Vagina (tissue), 2 donors: Measurements from ENCODE around the gene ATP2B2. TPM values are rescaled to one million over a fixed set of nuclear protein-coding genes. Genes with fewer than 3 reads are reported as not detected.

ENCODE experiments used
- DNase-seq, 2 donors: peaks; one replicate each; pipeline ENCODE4 v3.0.0-alpha.2; 2017; ENCODE audit errors: extremely low spot score in 2 of 2
- H3K27ac ChIP-seq: fragments of 200-600 bp; sonication (generic); one replicate; pipeline ENCODE4 v1.5.1; 2019
- H3K27me3 ChIP-seq: fragments of 200-600 bp; sonication (generic); one replicate; pipeline ENCODE4 v1.5.1; 2019
- H3K36me3 ChIP-seq, 2 donors: fragments of 200-600 bp; sonication (generic); one replicate each; pipeline ENCODE4 v1.5.1; 2017 to 2019
- H3K4me1 ChIP-seq: fragments of 200-600 bp; sonication (generic); one replicate; pipeline ENCODE4 v1.5.1; 2019
- H3K4me3 ChIP-seq, 2 donors: fragments of 200-600 bp; sonication (generic); 1 replicate in 1 of 2; 2 replicates in 1 of 2; pipeline ENCODE4 v1.5.1; 2016 to 2019
- H3K9me3 ChIP-seq: fragments of 200-600 bp; sonication (generic); one replicate; pipeline ENCODE4 v1.5.1; 2019
- CTCF ChIP-seq, 3 experiments: fragments of 450-650 bp in 2 of 3; fragments of 200-600 bp in 1 of 3; sonication (generic) in 1 of 3; IDR thresholded peaks; one replicate each; pipeline ENCODE4 v1.5.1; 2017 to 2019; ENCODE audit warnings: antibody characterized with exemption in 3 of 3, mild to moderate bottlenecking in 2 of 3, moderate library complexity in 2 of 3
- POLR2A ChIP-seq, 2 donors: fragments of 450-650 bp; IDR thresholded peaks; one replicate each; pipeline ENCODE4 v1.6.1; 2017; ENCODE audit warnings: antibody characterized with exemption in 2 of 2, mild to moderate bottlenecking in 2 of 2, moderate library complexity in 2 of 2
- POLR2AphosphoS5 ChIP-seq, 2 donors: sonication (generic); formaldehyde crosslinking; IDR thresholded peaks; one replicate each; pipeline ENCODE4 v1.9.0; 2017; ENCODE audit warnings: antibody characterized with exemption in 2 of 2, mild to moderate bottlenecking in 2 of 2, low read depth in 1 of 2; ENCODE audit not compliant: insufficient read depth in 1 of 2
- intact Hi-C: fragments of 100-400 bp; cut with DNase I; formaldehyde crosslinking; loops from one replicate; pipeline ENCODE4 v1.15.1; 2023
- total RNA-seq: library from RNA; depleted of rRNA; stranded (reverse); fragments of >200 nt; gene quantifications from one replicate; pipeline ENCODE4 v1.2.3, GENCODE V29; 2016

Gene ATP2B2
- total RNA-seq, 1 donor from 2014 or later: 0.25 TPM

GRCh38 chr3:10367506-10367905, 137.9 kb downstream of the ATP2B2 start:
- no peak overlapping the region for H3K27ac ChIP-seq
- intact Hi-C loops: no loop called here
- H3K9me3 ChIP-seq: no peaks in the 10 kb centered on the region
- H3K27me3 ChIP-seq: no peaks in the 10 kb centered on the region
- H3K4me1 ChIP-seq: no peaks in the 10 kb centered on the region
- DNase-seq: no peak
- TF ChIP-seq POLR2A (IDR thresholded peaks at IDR 0.05) (no peak), CTCF (IDR thresholded peaks at IDR 0.05) (no peak), POLR2AphosphoS5 (IDR thresholded peaks at IDR 0.05; ENCODE audit: insufficient read depth in 1 of 2, low read depth in 1 of 2) (no peak)
- no peaks in the 10 kb centered on the region for H3K36me3 ChIP-seq
- H3K4me3 ChIP-seq: no peak overlapping the region

GRCh38 chr3:10366651-10367101, 138.7 kb downstream of the ATP2B2 start:
- DNase-seq: no peak

GRCh38 chr3:10365791-10366190, 139.6 kb downstream of the ATP2B2 start:
- H3K27ac ChIP-seq: no peak overlapping the region
- no peaks in the 10 kb centered on the region for H3K4me1 ChIP-seq
- H3K36me3 ChIP-seq: no peaks in the 10 kb centered on the region
- TF ChIP-seq CTCF (IDR thresholded peaks at IDR 0.05): no peak
- no peak for TF ChIP-seq POLR2A (IDR thresholded peaks at IDR 0.05)
- no peak for TF ChIP-seq POLR2AphosphoS5 (IDR thresholded peaks at IDR 0.05; ENCODE audit: insufficient read depth in 1 of 2, low read depth in 1 of 2)
- no peaks in the 10 kb centered on the region for H3K27me3 ChIP-seq
- H3K9me3 ChIP-seq: no peaks in the 10 kb centered on the region
- no peak for DNase-seq
- intact Hi-C loops: no loop called here
- no peak overlapping the region for H3K4me3 ChIP-seq

More at GRCh38 chr3:10366651-10367101, 138.7 kb downstream of the ATP2B2 start:
- Histone ChIP-seq H3K9me3 (no peaks in the 10 kb centered on the region), H3K4me1 (no peaks in the 10 kb centered on the region), H3K36me3 (no peaks in the 10 kb centered on the region), H3K4me3 (no peak overlapping the region), H3K27ac (no peak overlapping the region), H3K27me3 (no peaks in the 10 kb centered on the region)
- intact Hi-C loops: no loop called here
- TF ChIP-seq POLR2A (IDR thresholded peaks at IDR 0.05): no peak
- no peak for TF ChIP-seq POLR2AphosphoS5 (IDR thresholded peaks at IDR 0.05; ENCODE audit: insufficient read depth in 1 of 2, low read depth in 1 of 2)
- no peak for TF ChIP-seq CTCF (IDR thresholded peaks at IDR 0.05)

- Histone ChIP-seq H3K27me3 (no peaks in the 10 kb centered on the region), H3K4me3 (no peak overlapping the region), H3K4me1 (no peaks in the 10 kb centered on the region), H3K9me3 (no peaks in the 10 kb centered on the region), H3K36me3 (no peaks in the 10 kb centered on the region), H3K27ac (no peak overlapping the region)
- intact Hi-C loops: no loop called here
- no peak for TF ChIP-seq CTCF (IDR thresholded peaks at IDR 0.05)
- no peak for TF ChIP-seq POLR2A (IDR thresholded peaks at IDR 0.05)
- TF ChIP-seq POLR2AphosphoS5 (IDR thresholded peaks at IDR 0.05; ENCODE audit: insufficient read depth in 1 of 2, low read depth in 1 of 2): no peak
- DNase-seq: no peak
These were observed 140.1 kb downstream of the ATP2B2 start for GRCh38 chr3:10365316-10365715.

- TF ChIP-seq POLR2AphosphoS5 (IDR thresholded peaks at IDR 0.05; ENCODE audit: insufficient read depth in 1 of 2, low read depth in 1 of 2): no peak
- TF ChIP-seq CTCF (IDR thresholded peaks at IDR 0.05): no peak
- no peak for TF ChIP-seq POLR2A (IDR thresholded peaks at IDR 0.05)
- Histone ChIP-seq H3K9me3 (no peaks in the 10 kb centered on the region), H3K27me3 (no peaks in the 10 kb centered on the region), H3K4me1 (no peaks in the 10 kb centered on the region), H3K27ac (no peak overlapping the region), H3K4me3 (no peak overlapping the region), H3K36me3 (no peaks in the 10 kb centered on the region)
- intact Hi-C loops: no loop called here
- no peak for DNase-seq
These were observed 140.6 kb downstream of the ATP2B2 start for GRCh38 chr3:10364806-10365205.
